Adrenal gland (tissue), 12 donors: ENCODE results near the gene CCDC167. TPM values are rescaled to one million over a fixed set of nuclear protein-coding genes. Genes with fewer than 3 reads are reported as not detected.
A peak's percentile ranks its signal among the peaks of the same experiment; 100 is the strongest.

Experiments
- DNase-seq, 7 donors: peaks; one replicate each; pipeline ENCODE4 v3.0.0-alpha.2; 2019 to 2020
- H3K27ac ChIP-seq, 5 donors: fragments of 200-600 bp; sonication (generic) in 4 of 5; 1 replicate in 3 of 5; 2 replicates in 2 of 5; pipeline versions ENCODE4 v1.5.1 to v1.8.0; 2016 to 2020; ENCODE audit warnings: mild to moderate bottlenecking in 1 of 5
- H3K27me3 ChIP-seq: fragments of 200-600 bp; 2 replicates; pipeline ENCODE4 v1.8.0; 2021
- H3K36me3 ChIP-seq, 2 donors: fragments of 200-600 bp; replicated peaks in 1 of 2; 1 replicate in 1 of 2; 2 replicates in 1 of 2; pipeline versions ENCODE4 v1.5.1 to v1.8.0; 2018 to 2022
- H3K4me1 ChIP-seq, 2 donors: fragments of 200-600 bp; replicated peaks in 1 of 2; 1 replicate in 1 of 2; 2 replicates in 1 of 2; pipeline versions ENCODE4 v1.5.1 to v1.8.0; 2018 to 2021
- H3K4me3 ChIP-seq, 4 donors: fragments of 200-600 bp; sonication (generic) in 3 of 4; one replicate each; pipeline ENCODE4 v1.5.1; 2016 to 2018
- H3K9me3 ChIP-seq, 3 donors: fragments of 200-600 bp; sonication (generic) in 1 of 3; replicated peaks in 1 of 3; 1 replicate in 2 of 3; 2 replicates in 1 of 3; pipeline versions ENCODE4 v1.5.1 to v1.8.0; 2016 to 2021
- POLR2A ChIP-seq, 2 donors: fragments of 450-650 bp; IDR thresholded peaks; one replicate each; pipeline ENCODE4 v1.6.1; 2017; ENCODE audit warnings: antibody characterized with exemption in 2 of 2, mild to moderate bottlenecking in 2 of 2, moderate library complexity in 1 of 2
- WGBS, 4 donors: extraction: QIAGEN DNeasy Blood & Tissue Kit in 2 of 4; methylation state at CpG; one replicate each; pipeline versions ENCODE4 v1.1.5 to v1.1.7; 2013 to 2017; 5-methylcytosine and 5-hydroxymethylcytosine counted together
- intact Hi-C, 2 donors: fragments of 100-400 bp; cut with DNase I; formaldehyde crosslinking; loops; one replicate each; pipeline versions ENCODE4 v1.14.1 to v1.15.0; 2022 to 2023
- polyA plus RNA-seq, 3 donors: library from polyadenylated mRNA; stranded (reverse); fragments of 200-250 nt in 2 of 3; fragments of 350-450 nt in 1 of 3; fragmentation: Illumina TruSeq in 1 of 3; extraction: RNeasy Lipid Tissue Mini Kit (QIAGEN cat#74804) in 1 of 3; gene quantifications; one replicate each; pipeline ENCODE4 v1.2.3, GENCODE V29; 2013 to 2014
- total RNA-seq, 9 donors: library from RNA; depleted of rRNA in 4 of 9; stranded (reverse); fragments of >200 nt in 4 of 9; fragments of 120-200 nt in 1 of 9; fragmentation: NEBNext Ultra II Directional in 1 of 9; extraction: Animal tissue kit (Norgen Biotek cat#: 25700) in 1 of 9; gene quantifications; one replicate each; pipeline versions ENCODE4 v1.1.0 to v1.2.4, GENCODE V29; 2013 to 2023
- TF ChIP-seq, protein P1 (sequence below), 6 experiments: fragments of 450-650 bp in 4 of 6; fragments of 200-600 bp in 2 of 6; sonication (generic) in 1 of 6; IDR thresholded peaks; 1 replicate in 5 of 6; 2 replicates in 1 of 6; pipeline versions ENCODE4 v1.5.1 to v1.8.0; 2016 to 2021; ENCODE audit warnings: antibody characterized with exemption in 6 of 6, mild to moderate bottlenecking in 2 of 6, moderate library complexity in 1 of 6
- donor health status: healthy with polysubstance abuse.
- donor health status: Bipolar disorder and iron deficiency.
- donor health status: DM: yes; HTN: yes; CAD: no.
- donor health status: DM: no; HTN: no; CAD: no.
- donor health status: DM: no; HTN: no; CAD: no.
- donor health status: DM: yes; HTN: yes; CAD: no.

The CCDC167 gene
- total and polyA plus RNA-seq, 12 donors: 14.4 to 69.2 (median 20.9) TPM

DNA sequence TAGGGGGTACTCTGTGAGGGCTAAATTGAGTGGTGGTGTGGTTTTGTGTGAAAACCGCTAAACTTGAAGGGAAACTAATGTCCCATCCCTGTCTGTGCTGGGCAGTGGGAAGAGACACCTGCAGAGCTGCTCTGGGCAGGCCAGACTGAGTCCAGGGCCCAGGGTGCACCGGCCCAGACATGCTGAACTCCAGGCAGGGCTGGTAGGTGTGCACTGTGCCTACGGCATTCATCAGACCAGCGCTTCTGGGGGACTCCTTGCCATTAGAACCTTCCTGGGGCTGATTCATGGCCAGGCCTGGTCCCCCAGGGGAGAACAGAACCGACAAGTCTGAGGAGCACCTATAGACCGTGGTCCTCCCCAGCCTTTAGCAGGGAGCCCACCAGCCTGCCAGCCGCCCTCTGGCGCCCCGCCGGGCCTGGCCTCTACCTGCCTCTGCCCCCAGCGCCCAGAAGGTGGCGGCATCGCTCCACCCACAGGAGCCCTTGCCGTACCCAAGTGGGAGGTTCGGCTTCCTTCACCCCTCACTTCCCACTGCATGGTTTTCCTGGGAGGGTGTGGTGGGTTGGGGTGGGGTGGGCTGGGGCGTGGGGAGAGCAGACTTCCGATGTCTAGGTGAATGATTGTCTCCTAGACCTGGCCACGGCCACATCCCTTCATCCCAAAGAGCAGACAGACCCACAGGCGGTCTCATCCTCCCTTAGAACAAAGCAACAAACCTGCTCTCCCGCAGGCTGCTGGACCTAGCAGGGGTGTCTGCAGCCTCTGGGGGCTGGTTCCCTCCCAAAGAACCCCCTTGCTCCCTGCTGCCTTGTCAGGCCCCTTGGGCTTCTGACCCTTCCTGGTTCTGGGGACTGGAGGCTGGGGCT lies 15.5 kb downstream of the CCDC167 start:
- peaks cover 0 to 13% of the 10 kb centered on the region in 2 donors for H3K36me3 ChIP-seq
- intact Hi-C loops: loop anchor here (5.0 to 10.0 kb wide), 3 partner anchors 81 to 208 kb away; no protein-coding TSS in a partner anchor
- TF ChIP-seq POLR2A (IDR thresholded peaks at IDR 0.05): no peak
- TF ChIP-seq, protein P1, sequence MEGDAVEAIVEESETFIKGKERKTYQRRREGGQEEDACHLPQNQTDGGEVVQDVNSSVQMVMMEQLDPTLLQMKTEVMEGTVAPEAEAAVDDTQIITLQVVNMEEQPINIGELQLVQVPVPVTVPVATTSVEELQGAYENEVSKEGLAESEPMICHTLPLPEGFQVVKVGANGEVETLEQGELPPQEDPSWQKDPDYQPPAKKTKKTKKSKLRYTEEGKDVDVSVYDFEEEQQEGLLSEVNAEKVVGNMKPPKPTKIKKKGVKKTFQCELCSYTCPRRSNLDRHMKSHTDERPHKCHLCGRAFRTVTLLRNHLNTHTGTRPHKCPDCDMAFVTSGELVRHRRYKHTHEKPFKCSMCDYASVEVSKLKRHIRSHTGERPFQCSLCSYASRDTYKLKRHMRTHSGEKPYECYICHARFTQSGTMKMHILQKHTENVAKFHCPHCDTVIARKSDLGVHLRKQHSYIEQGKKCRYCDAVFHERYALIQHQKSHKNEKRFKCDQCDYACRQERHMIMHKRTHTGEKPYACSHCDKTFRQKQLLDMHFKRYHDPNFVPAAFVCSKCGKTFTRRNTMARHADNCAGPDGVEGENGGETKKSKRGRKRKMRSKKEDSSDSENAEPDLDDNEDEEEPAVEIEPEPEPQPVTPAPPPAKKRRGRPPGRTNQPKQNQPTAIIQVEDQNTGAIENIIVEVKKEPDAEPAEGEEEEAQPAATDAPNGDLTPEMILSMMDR (IDR thresholded peaks at IDR 0.05): peak; percentile 64 to 89 (median 70)
- no peak overlapping the region for H3K4me3 ChIP-seq
- peak; percentile 45 to 79 (median 66) for DNase-seq
- H3K27ac ChIP-seq: no peak overlapping the region
- no peaks in the 10 kb centered on the region for H3K4me1 ChIP-seq
- H3K27me3 ChIP-seq: no peaks in the 10 kb centered on the region
- no peaks in the 10 kb centered on the region for H3K9me3 ChIP-seq
- 32 to 70% (median 48%) methylated on average over 9 to 20 of the region's 20 CpGs for WGBS, 4 donors

DNA sequence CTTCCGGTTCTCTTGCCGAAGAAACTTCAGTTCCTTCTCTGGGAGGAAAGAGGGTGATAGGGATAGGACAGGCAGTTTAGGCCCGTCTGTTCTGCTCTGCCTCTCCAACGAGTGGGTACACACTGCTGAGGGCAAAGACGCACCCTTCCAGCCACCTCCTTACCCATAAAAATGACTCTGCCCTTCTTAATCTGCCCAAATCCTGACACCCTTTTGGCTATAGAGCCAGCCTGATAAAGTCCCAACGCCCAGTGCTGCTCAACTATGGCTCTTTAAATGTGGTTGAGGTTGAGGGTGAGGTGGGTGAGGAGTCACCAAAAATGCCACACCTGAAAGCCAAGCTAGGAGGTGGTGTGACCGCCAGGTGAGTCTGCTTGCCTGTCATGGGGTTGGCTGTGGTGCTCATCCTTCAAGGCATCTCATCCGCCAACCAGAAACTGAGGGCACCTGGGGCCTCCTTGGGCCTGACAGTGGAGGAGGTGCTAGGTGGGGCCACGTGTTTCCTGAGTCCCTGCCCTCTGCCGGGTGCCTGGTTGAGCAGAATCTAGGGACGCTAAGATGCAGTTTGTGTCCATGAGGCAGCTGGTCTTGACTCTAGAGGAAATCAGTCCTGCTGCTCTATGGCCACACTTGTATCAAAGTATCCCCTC lies 16.3 kb downstream of the CCDC167 start:
- intact Hi-C loops: loop anchor here (5.0 to 10.0 kb wide), 3 partner anchors 81 to 209 kb away; no protein-coding TSS in a partner anchor
- peak in 1 of 7 donors; percentile 51 for DNase-seq
- no peak overlapping the region for H3K4me3 ChIP-seq
- TF ChIP-seq POLR2A (IDR thresholded peaks at IDR 0.05): no peak
- TF ChIP-seq, protein P1 (IDR thresholded peaks at IDR 0.05): no peak
- no peaks in the 10 kb centered on the region for H3K4me1 ChIP-seq
- peak overlapping the region in 1 of 5 donors; percentile 12 for H3K27ac ChIP-seq
- H3K36me3 ChIP-seq: peaks cover 0 to 20% of the 10 kb centered on the region in 2 donors
- H3K27me3 ChIP-seq: no peaks in the 10 kb centered on the region
- 84 to 92% (median 90%) methylated on average over 9 to 11 of the region's 11 CpGs for WGBS, 4 donors
- no peaks in the 10 kb centered on the region for H3K9me3 ChIP-seq

DNA sequence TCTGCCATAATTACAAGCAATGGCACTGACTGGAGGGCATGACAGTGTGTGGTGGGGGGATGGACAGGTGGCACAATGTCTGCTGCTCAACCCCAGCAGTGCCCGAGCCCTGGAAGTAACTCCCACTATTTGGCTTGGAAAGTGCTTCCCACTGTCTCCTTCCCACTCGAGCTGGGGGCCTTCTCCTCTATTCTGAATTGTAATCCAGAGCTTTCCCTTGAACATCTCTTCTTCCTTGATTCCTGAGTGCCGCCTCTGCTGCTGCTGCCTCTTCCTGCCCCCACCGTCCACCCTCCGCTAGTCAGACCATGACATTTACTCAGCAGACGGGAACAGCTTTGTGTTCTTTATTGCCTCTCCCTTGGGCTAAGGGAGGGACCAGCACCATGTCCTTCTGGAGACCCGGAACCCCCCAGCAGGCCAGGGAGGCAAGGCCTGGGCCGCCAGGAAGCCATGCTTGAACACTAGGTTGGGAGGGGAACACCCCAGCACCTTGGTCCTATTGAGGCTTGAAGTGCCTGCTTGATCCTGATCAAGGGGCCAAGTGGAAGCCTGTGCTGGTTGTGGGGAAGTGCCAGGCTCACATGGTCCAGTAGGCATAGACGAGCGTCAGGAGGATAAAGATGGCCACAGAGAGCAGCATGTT lies 17.0 kb downstream of the CCDC167 start:
- no peak for TF ChIP-seq POLR2A (IDR thresholded peaks at IDR 0.05)
- TF ChIP-seq, protein P1 (IDR thresholded peaks at IDR 0.05): no peak
- WGBS, 4 donors: 73 to 79% (median 75%) methylated on average over 8 to 10 of the region's 10 CpGs
- Histone ChIP-seq H3K4me1 (no peaks in the 10 kb centered on the region), H3K9me3 (no peaks in the 10 kb centered on the region), H3K36me3 (peaks cover 0 to 26% of the 10 kb centered on the region in 2 donors), H3K27ac (peak overlapping the region in 1 of 5 donors; percentile 12), H3K27me3 (no peaks in the 10 kb centered on the region), H3K4me3 (no peak overlapping the region)
- DNase-seq: no peak
- intact Hi-C loops: loop anchor here (5.0 to 10.0 kb wide), 3 partner anchors 82 to 210 kb away; no protein-coding TSS in a partner anchor
